Measurements from ENCODE around the gene BOC.

Gene BOC

DNA sequence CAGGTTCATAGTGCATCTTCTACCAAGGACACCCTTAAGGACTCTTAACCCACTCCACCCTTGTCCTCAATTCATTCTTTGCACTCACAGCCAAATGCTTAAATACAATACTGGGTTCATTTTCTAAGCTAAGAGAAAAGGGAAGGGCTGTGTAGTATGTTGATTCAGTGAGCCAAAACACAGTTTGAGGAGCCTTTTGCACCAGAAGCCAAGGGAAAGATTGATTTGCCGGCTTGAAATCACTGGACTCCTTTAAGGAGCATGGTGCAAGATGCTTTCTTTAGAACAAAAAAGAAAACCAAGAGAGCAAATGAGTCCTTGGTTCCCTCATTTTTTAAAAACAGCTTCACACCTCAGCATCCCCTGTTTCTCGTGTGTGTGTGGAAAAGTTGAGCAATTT is 47.8 kb downstream of the BOC start:
- Histone ChIP-seq H3K36me3 (ENCODE audit: control insufficient read depth, insufficient read depth, low read length) (peaks cover 18% of the 10 kb centered on the region), H3K4me1 (ENCODE audit: control insufficient read depth, insufficient read depth, low read length, poor library complexity, severe bottlenecking) (no peaks in the 10 kb centered on the region), H3K4me3 (ENCODE audit: extremely low read depth, insufficient read depth, low read length, poor library complexity, severe bottlenecking) (no peak overlapping the region), H3K9me3 (ENCODE audit: control insufficient read depth, low read length) (no peaks in the 10 kb centered on the region), H3K27ac (ENCODE audit: low read depth, low read length, severe bottlenecking) (no peak overlapping the region)
- 88 to 100% methylated on average over 1 of the region's 2 CpGs for WGBS, 2 experiments (ENCODE audit: insufficient coverage in 2 of 2)

DNA sequence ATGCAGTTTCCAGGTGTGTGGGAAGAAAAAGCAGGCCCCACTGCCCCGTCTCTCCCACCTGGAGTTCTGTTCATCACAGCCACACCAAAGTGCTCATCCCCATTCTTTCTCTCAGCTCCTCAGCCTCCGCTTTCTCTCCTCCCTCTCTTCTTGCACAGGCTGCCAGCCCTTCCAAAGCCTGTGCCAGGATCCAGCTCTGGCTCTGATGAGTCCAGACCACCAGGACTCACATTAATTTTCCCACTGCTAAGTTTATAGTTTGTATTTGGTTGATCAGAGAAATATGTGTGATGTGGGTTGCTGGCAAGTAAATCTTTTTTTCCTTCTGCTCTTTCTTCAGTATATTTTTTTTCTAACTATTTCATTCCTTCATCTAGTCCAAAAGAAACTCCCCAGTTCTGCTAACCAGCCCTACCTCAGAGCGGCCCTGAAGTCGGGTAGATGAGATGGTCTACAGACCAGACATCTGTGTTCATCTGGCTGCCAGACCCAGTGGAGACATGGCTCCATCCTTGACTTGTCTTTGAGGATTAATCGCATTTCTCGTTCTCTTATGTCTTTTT is 49.8 kb downstream of the BOC start:
- Histone ChIP-seq H3K4me3 (ENCODE audit: extremely low read depth, insufficient read depth, low read length, poor library complexity, severe bottlenecking) (no peak overlapping the region), H3K36me3 (ENCODE audit: control insufficient read depth, insufficient read depth, low read length) (peaks cover 7% of the 10 kb centered on the region), H3K4me1 (ENCODE audit: control insufficient read depth, insufficient read depth, low read length, poor library complexity, severe bottlenecking) (no peaks in the 10 kb centered on the region), H3K27ac (ENCODE audit: low read depth, low read length, severe bottlenecking) (no peak overlapping the region), H3K9me3 (ENCODE audit: control insufficient read depth, low read length) (no peaks in the 10 kb centered on the region)
- 94 to 97% methylated on average over 3 to 4 of the region's 6 CpGs for WGBS, 2 experiments (ENCODE audit: insufficient coverage in 2 of 2)

DNA sequence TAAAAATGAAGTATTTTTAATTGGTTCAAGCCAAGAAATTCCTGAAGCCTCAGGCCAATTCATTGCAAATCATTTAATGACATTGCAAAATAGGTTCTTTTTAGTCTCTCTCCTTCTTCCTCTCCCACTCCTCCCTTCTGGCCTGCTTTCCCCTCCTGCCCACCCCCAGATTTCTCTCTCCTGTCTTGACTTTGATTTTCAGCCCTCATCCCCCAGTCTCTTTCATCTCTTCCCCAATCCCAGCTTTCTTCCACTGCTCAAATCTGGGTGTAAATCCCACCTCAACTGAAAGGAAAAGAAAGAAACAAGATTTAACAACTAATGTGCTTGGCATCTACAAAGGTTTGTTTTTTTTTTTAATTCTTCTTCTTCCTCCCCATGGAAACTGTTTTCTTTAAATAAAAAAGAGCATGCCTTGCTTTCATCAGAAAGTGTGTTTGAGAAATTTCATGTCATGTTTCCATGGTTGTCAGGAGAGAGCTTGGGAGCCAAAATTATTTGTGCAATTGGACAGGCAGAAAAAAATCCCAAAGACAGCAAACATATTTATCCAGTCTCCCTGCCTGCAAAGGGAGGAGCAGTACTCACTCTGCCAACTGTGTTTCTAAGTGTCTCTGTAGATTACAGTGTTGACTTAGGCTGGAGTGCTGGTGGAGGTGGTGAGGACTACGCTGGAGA is 50.4 kb downstream of the BOC start:
- Histone ChIP-seq H3K4me3 (ENCODE audit: extremely low read depth, insufficient read depth, low read length, poor library complexity, severe bottlenecking) (no peak overlapping the region), H3K27ac (ENCODE audit: low read depth, low read length, severe bottlenecking) (no peak overlapping the region), H3K9me3 (ENCODE audit: control insufficient read depth, low read length) (no peaks in the 10 kb centered on the region), H3K4me1 (ENCODE audit: control insufficient read depth, insufficient read depth, low read length, poor library complexity, severe bottlenecking) (no peaks in the 10 kb centered on the region), H3K36me3 (ENCODE audit: control insufficient read depth, insufficient read depth, low read length) (peaks cover 4% of the 10 kb centered on the region)
- WGBS, 2 experiments (ENCODE audit: insufficient coverage in 2 of 2), result 71 to 100% methylated on average over 1 of the region's 1 CpG

DNA sequence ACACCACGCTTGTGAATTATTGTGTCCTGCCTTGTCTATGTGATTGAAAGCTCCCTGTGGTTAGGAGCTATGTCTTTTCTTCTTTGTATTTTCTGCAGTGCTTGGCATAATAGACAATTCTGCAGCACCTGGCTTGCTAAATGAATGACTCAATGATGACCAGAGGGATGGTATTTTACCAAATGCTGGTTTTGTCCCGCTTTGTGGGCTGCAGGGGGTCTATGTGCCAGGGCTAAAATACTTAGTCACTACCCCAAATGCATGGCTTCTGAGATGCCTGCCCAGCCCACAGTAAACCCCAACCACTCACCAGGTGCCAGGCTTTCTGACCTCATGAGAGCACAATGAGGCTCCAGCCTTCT is 50.9 kb downstream of the BOC start:
- H3K27ac ChIP-seq (ENCODE audit: low read depth, low read length, severe bottlenecking), result peak overlapping the region; percentile 19
- H3K36me3 ChIP-seq (ENCODE audit: control insufficient read depth, insufficient read depth, low read length), result peaks cover under 1% of the 10 kb centered on the region
- no peak overlapping the region for H3K4me3 ChIP-seq (ENCODE audit: extremely low read depth, insufficient read depth, low read length, poor library complexity, severe bottlenecking)
- no peaks in the 10 kb centered on the region for H3K9me3 ChIP-seq (ENCODE audit: control insufficient read depth, low read length)
- no peaks in the 10 kb centered on the region for H3K4me1 ChIP-seq (ENCODE audit: control insufficient read depth, insufficient read depth, low read length, poor library complexity, severe bottlenecking)
- 90 to 100% methylated on average over 1 to 2 of the region's 2 CpGs for WGBS, 2 experiments (ENCODE audit: insufficient coverage in 2 of 2)

- H3K9me3 ChIP-seq (ENCODE audit: control insufficient read depth, low read length), result no peaks in the 10 kb centered on the region
- H3K4me1 ChIP-seq (ENCODE audit: control insufficient read depth, insufficient read depth, low read length, poor library complexity, severe bottlenecking), result no peaks in the 10 kb centered on the region
- H3K36me3 ChIP-seq (ENCODE audit: control insufficient read depth, insufficient read depth, low read length), result no peaks in the 10 kb centered on the region
- H3K27ac ChIP-seq (ENCODE audit: low read depth, low read length, severe bottlenecking), result no peak overlapping the region
- H3K4me3 ChIP-seq (ENCODE audit: extremely low read depth, insufficient read depth, low read length, poor library complexity, severe bottlenecking), result no peak overlapping the region
- 100% methylated on average over 2 of the region's 2 CpGs for WGBS, 2 experiments (ENCODE audit: insufficient coverage in 2 of 2)
Measured at GRCh38 chr3:113263020-113263419, 51.7 kb downstream of the BOC start.

DNA sequence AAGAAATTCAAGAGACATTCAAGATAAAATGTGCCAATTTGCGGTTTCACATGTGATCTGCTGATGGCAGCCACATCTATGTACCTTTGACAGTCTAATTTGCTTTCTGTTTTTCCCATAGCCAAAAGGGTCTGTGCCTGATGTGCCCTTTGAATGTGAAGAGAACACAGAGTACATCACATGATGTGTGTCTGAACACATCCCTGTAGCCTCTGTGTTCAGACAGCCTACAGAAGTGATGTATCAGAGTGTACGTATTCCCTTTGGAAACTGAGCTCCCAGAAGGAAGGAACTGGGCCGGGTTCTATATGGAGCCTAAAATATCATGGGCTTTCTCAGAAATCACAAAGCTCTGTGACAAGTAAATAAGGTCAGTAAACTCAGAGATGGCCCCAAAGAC is 52.4 kb downstream of the BOC start:
- Histone ChIP-seq H3K4me3 (ENCODE audit: extremely low read depth, insufficient read depth, low read length, poor library complexity, severe bottlenecking) (no peak overlapping the region), H3K4me1 (ENCODE audit: control insufficient read depth, insufficient read depth, low read length, poor library complexity, severe bottlenecking) (no peaks in the 10 kb centered on the region), H3K9me3 (ENCODE audit: control insufficient read depth, low read length) (no peaks in the 10 kb centered on the region), H3K27ac (ENCODE audit: low read depth, low read length, severe bottlenecking) (peak overlapping the region; percentile 23), H3K36me3 (ENCODE audit: control insufficient read depth, insufficient read depth, low read length) (no peaks in the 10 kb centered on the region)
- WGBS, 2 experiments (ENCODE audit: insufficient coverage in 2 of 2), result 90% methylated on average over 3 of the region's 3 CpGs

DNA sequence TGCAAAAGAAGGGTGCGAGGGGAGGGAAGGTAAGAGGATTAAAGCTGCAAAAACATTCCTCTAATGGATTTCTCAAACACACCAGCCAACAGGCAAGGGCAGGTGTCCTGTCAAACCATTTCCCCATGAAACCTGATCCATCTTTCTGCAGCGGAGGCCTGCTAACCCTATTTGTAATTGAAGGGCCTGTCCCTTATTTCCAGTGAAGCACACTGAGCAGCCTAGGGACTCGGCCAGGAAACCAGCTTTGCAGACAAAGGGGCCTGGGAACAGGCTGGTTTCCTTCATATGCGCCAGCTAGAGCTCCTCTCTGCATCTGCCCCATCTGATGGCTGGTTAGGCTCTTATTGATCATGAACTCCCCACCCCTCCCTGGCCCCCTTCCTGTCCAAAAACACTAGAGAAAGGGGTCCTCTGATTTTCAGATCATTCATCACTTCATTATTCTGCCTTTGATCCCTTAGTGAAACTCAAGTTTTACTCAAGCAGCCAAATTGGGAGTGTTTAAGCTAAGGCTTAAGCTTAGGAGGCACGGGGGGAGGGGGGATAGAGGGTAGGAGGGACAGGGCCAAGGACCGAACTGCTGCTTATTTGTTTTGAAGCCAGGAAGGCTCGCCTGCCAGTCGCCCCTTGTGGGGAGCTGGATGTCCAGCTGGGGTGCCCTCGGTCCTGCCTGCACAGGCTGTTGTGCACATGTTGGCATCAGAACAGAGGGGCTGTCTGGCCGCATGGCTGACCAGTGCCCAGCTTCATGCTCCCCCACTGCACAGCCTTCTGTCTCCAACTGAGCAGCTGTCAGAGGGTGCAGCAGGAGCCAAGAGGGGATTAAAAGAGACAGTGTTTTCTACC is 53.1 kb downstream of the BOC start:
- no peaks in the 10 kb centered on the region for H3K36me3 ChIP-seq (ENCODE audit: control insufficient read depth, insufficient read depth, low read length)
- no peaks in the 10 kb centered on the region for H3K9me3 ChIP-seq (ENCODE audit: control insufficient read depth, low read length)
- 57 to 64% methylated on average over 8 to 9 of the region's 10 CpGs for WGBS, 2 experiments (ENCODE audit: insufficient coverage in 2 of 2)
- no peaks in the 10 kb centered on the region for H3K4me1 ChIP-seq (ENCODE audit: control insufficient read depth, insufficient read depth, low read length, poor library complexity, severe bottlenecking)
- H3K27ac ChIP-seq (ENCODE audit: low read depth, low read length, severe bottlenecking), result peak overlapping the region; percentile 23
- no peak overlapping the region for H3K4me3 ChIP-seq (ENCODE audit: extremely low read depth, insufficient read depth, low read length, poor library complexity, severe bottlenecking)

DNA sequence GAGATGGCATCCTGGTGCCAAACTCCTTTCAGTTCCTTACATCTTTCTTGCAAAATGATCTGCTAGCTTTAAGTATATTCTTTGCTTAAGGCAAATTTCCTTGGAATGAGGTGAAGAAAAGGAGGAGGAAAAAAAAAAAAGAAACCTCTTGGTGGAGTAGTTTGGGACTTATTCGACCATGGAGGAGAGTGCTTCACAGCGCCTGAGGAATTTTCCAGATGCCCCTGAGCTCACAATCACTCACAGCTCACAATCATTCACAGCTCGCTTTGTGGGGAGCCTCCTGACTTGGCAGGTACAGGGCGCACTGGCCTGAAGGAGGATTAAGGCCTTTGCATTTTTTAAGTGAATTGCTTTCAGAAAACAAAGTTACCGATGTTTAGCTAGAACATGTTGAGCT is 53.9 kb downstream of the BOC start:
- Histone ChIP-seq H3K9me3 (ENCODE audit: control insufficient read depth, low read length) (no peaks in the 10 kb centered on the region), H3K27ac (ENCODE audit: low read depth, low read length, severe bottlenecking) (no peak overlapping the region), H3K36me3 (ENCODE audit: control insufficient read depth, insufficient read depth, low read length) (peaks cover 5% of the 10 kb centered on the region), H3K4me3 (ENCODE audit: extremely low read depth, insufficient read depth, low read length, poor library complexity, severe bottlenecking) (no peak overlapping the region), H3K4me1 (ENCODE audit: control insufficient read depth, insufficient read depth, low read length, poor library complexity, severe bottlenecking) (no peaks in the 10 kb centered on the region)
- WGBS, 2 experiments (ENCODE audit: insufficient coverage in 2 of 2), result 84 to 86% methylated on average over 1 to 3 of the region's 5 CpGs

- Histone ChIP-seq H3K36me3 (ENCODE audit: control insufficient read depth, insufficient read depth, low read length) (peaks cover 12% of the 10 kb centered on the region), H3K9me3 (ENCODE audit: control insufficient read depth, low read length) (no peaks in the 10 kb centered on the region), H3K4me1 (ENCODE audit: control insufficient read depth, insufficient read depth, low read length, poor library complexity, severe bottlenecking) (no peaks in the 10 kb centered on the region), H3K27ac (ENCODE audit: low read depth, low read length, severe bottlenecking) (no peak overlapping the region), H3K4me3 (ENCODE audit: extremely low read depth, insufficient read depth, low read length, poor library complexity, severe bottlenecking) (no peak overlapping the region)
- WGBS, 2 experiments (ENCODE audit: insufficient coverage in 2 of 2), result 72 to 92% methylated on average over 2 of the region's 5 CpGs
Measured at GRCh38 chr3:113266738-113267137, 55.4 kb downstream of the BOC start.

DNA sequence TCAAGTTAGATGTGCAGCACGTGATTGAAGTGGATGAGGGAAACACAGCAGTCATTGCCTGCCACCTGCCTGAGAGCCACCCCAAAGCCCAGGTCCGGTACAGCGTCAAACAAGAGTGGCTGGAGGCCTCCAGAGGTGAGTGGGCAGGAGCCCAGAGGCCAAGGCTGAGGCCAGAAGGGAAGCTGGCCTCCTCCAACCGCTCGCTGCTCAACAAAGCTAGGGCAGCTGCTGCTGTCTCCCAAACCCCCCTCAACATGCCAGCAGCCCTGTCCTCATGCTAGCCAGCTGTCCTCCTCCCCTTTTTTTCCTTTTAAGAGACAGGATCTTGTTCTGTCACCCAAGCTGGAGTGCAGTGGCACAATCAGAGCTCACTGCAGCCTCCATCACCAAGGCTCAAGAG is 57.0 kb downstream of the BOC start:
- no peak overlapping the region for H3K4me3 ChIP-seq (ENCODE audit: extremely low read depth, insufficient read depth, low read length, poor library complexity, severe bottlenecking)
- H3K36me3 ChIP-seq (ENCODE audit: control insufficient read depth, insufficient read depth, low read length), result peaks cover 18% of the 10 kb centered on the region
- WGBS, 2 experiments (ENCODE audit: insufficient coverage in 2 of 2), result 93 to 96% methylated on average over 2 to 5 of the region's 5 CpGs
- H3K4me1 ChIP-seq (ENCODE audit: control insufficient read depth, insufficient read depth, low read length, poor library complexity, severe bottlenecking), result no peaks in the 10 kb centered on the region
- no peaks in the 10 kb centered on the region for H3K9me3 ChIP-seq (ENCODE audit: control insufficient read depth, low read length)
- H3K27ac ChIP-seq (ENCODE audit: low read depth, low read length, severe bottlenecking), result no peak overlapping the region

GRCh38 chr3:113268942-113269341 is 57.6 kb downstream of the BOC start:
- Histone ChIP-seq H3K4me3 (ENCODE audit: extremely low read depth, insufficient read depth, low read length, poor library complexity, severe bottlenecking) (no peak overlapping the region), H3K27ac (ENCODE audit: low read depth, low read length, severe bottlenecking) (no peak overlapping the region), H3K4me1 (ENCODE audit: control insufficient read depth, insufficient read depth, low read length, poor library complexity, severe bottlenecking) (no peaks in the 10 kb centered on the region), H3K36me3 (ENCODE audit: control insufficient read depth, insufficient read depth, low read length) (peaks cover 20% of the 10 kb centered on the region), H3K9me3 (ENCODE audit: control insufficient read depth, low read length) (no peaks in the 10 kb centered on the region)
- WGBS, 2 experiments (ENCODE audit: insufficient coverage in 2 of 2), result 75 to 100% methylated on average over 1 to 2 of the region's 2 CpGs

Data from mesodermal cell (in vitro differentiated cells).